HG03175 (cell line): Measurements from ENCODE around the gene STK11IP.
"Not testable (repeated sequence)": the region's sequence is repeated elsewhere in the genome, so short reads cannot be mapped to it uniquely, and the experiment has no call there.

Experiments
- ATAC-seq: cut with Tn5 transposase; IDR thresholded peaks from one replicate; pipeline ENCODE4 v1.9.1; 2021; ENCODE audit warnings: mild to moderate bottlenecking, moderate library complexity; ENCODE audit not compliant: unreplicated experiment

STK11IP gene

GRCh38 chr2:219644801-219645480, 47.3 kb downstream of the STK11IP start:
- ATAC-seq, result no peak

DNA sequence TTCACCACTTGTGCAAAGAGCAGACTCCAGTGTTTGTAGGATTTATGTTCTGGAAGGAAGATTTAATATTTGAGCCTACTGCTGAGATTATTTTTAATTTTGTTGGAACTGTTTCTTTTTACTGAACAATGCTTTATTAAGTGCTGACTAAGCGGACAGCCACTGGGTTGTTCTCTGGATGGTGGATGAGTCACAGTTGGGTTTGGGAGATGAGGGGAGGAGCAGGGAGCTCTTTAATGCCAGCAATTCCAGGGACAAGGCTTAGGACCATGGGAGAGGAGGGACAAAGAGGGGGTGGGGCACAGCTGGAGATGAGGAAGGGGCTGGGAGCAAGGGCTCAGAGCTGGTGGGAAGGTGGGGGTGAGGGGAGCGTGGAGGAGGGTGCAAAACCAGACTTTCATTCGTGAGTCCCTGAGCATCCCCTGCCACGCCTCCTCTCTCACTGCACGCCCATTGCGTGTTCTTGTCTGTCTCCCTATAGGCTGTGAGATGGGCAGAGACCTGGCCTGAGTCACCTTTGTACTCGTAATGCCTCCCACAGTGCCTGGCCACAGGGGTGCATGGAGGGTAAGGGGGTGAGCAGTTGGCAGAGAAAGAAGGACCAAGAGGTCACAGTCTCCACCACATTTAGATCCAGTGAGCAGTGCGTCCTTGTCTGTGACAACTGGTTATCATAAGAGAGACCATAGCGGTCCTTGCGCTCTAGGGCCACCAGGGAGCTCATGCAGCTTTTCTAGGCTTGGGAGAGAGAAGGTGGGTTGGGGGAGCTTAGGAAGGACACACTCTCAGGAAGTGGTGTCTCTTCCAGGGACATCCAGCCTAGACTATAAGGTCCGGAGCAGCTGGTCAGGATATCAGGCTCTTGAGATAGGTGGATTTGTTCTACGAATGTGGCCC, 48.2 kb downstream of the STK11IP start:
- no peak for ATAC-seq

- ATAC-seq, result no peak
Observed at GRCh38 chr2:219648176-219648575, 50.5 kb downstream of the STK11IP start.

DNA sequence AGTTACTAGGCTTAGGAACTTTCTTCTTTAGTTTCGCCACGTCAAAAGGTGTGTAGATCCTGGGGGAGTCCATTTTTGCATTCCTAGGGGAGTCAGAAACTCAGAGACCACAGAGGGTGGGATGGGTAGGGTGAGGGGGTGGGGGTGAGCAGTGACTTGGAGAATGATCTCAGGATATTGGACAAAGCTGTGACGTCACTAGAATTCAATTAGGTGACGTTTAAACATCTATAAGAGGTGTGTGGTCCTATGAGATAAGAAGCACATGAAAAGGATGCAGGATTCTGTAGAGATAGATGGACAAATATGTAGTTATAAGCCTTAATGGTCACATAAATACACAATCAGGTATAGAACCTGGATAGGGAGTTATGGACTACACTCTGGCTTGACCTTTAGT, 51.3 kb downstream of the STK11IP start:
- no peak for ATAC-seq

DNA sequence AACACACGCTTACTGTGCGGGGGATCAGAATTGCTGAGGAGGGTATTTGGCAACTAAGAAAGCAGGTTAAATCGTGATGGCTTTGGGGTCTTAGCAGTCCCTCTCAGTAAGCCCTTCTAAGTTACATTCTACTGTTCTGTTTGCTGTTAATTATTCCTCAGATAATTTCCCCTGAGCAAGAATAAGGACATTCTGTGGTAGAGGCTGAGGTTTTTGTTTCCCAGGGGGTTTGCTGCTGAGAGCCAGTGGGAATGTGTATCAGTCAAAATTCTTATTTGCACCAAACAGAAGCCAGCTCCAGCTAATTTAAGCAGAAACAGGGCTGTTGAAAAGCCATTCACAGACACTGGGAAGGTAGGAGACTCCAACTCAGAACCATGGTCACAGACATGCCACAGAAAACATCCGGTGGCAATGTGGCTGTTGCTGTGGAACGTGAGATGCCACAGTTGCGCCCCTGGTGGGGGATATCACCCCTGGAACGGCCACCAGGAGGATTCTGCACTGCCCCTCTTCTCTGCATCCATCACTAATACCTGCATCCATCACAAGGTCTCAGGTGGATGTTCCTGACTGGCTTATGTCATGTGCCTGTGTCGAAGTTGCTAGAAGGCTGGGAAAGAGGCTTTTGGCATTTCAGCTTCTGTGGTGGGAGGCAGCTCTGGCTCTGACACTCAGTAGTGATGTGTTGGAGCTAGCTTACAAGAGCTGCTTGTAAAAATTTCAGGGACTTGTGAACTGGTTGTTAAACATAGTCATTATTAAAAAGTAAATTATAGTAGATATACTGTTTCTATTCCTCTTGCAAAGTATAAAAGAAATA, 53.0 kb downstream of the STK11IP start:
- ATAC-seq, result no peak

DNA sequence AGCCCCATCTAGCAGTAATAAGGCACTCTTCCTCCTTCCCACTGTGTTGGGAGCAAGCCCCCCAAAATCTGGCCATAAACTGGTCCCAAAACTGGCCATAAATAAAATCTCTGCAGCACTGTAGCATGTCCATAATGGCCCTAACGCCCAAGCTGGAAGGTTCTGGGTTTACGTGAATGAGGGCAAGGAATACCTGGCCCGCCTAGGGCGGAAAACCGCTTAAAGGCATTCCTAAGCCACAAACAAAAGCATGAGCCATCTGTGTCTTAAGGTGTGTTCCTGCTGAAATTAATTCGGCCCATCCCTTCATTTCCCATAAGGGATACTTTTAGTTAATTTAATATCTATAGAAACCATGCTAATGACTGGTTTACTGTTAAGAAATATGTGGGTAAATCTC, 54.0 kb downstream of the STK11IP start:
- ATAC-seq, result not testable (repeated sequence)

GRCh38 chr2:219656526-219656925, 58.9 kb downstream of the STK11IP start:
- no peak for ATAC-seq

DNA sequence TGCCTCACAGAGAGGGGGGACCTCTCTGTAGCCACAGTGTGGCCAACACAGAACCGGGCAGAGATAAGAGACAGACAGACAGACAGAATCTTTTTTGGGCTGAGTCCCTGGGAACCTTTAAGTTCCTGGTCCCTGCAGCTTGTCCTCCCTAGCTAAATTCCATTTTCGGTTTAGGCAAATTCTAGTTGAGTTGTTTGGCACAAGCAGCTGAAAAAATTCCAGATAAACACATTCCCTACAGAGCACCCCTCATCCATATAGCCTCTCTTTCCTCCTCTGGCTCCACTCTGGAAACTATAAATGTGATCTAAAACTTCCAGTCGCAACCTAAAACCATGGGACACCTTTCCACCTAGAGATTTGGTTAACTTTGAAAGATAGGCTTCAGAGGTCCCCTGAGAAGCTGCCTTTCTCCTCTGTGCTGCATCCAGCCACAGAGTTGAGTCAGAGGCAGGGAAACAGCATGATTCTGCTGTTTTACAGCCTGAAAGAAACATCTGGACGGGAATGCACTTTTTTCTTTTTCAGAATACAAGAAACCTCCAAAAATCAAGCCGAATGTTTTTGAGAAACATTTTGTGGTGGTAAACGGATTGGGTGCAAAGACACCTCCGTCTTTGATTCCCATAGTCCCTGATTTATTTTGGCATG, 60.7 kb downstream of the STK11IP start:
- ATAC-seq, result no peak

DNA sequence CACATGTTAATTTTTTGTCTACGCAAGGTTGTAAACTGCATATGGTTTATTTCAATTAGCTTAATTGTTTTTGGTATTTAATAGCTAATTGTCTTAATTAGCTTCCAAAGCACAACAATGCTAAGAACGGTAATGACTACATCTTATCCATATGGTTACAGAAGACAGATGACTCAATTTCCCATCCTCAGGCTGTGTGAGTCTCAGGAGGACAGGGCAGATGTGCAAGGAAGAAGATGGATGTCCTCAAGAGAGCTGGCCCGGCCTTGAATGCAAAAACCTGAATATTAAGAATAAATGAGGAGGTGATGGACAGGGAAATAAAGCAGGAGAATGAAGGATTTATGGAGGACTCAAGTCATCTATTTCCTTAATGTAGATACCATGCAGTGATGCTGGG, 61.2 kb downstream of the STK11IP start:
- no peak for ATAC-seq

DNA sequence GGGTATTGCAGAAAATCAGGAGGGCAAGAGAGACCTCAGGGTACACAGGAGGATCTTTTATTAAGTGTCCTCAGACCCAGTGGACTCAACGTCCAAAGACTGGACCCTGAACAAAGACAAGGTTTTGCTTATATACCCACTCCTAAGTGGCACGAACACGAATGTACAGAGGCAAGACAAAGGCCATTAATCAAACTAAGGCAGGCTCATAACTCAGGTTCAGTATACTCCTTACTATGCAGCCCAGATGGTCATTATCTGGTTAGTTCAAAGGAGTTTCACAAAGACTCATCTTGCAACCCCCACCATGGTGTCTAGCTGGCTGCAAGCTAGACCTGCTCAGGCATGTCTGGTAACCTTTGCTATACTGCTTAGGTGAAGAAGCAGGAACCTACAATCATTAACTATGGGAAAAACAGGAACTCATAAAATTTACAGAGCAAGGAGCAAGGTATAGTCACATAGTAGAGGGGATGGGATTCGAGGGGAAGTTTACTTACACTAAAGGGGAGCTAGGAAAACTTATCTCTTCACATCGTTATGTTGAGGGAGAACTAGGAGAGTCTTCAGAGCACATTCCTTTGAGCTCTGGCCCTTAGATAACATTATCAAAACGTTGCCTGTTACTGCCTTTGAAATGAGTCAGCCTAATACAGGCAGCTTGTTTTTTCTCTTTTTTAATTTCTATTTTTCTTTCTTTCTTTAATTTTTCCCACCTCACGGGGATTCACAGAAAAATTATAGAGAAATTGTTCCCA, 63.7 kb downstream of the STK11IP start:
- ATAC-seq, result peak; percentile 97

- no peak for ATAC-seq
Observed at GRCh38 chr2:219661955-219662395, 64.3 kb downstream of the STK11IP start.

DNA sequence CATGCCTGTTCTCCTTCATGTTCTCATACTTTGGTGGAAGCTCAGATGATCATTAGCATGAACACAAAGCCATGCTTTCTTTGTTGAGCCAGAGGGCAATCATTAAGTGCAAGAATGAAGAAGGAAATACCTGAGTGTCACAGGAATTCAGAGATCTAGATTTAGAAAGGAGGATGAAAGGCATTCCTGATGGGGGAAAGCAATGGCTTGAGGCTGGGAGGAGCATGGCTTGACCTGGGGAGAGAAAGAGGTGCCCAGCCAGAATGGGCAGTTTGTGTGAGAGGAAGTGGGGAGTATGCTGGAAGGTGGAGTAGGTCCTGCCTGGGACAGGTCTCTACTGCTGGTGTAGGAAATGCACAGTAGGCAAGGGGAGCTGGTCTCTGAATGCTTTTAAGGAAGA, 64.9 kb downstream of the STK11IP start:
- ATAC-seq, result no peak

- ATAC-seq, result no peak
Observed at GRCh38 chr2:219663116-219663762, 65.6 kb downstream of the STK11IP start.

DNA sequence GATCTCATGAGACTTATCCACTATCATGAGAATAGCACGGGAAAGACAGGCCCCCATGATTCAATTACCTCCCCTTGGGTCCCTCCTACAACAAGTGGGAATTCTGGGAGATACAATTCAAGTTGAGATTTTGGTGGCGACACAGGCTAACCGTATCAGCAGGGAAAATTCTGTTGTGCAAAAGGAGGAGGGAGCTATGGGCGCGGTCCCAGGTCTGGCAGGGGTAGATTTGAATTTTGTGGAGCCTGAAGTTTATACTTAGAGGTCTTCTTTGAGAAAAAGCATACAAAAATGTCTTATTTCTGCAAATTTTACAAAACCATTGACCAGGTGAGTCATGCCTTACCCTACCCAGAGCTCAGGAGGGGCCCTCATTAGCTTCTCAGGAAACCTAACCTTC, 66.4 kb downstream of the STK11IP start:
- ATAC-seq, result no peak

- ATAC-seq, result no peak
Observed at GRCh38 chr2:219664944-219665343, 67.3 kb downstream of the STK11IP start.

GRCh38 chr2:219665926-219666325, 68.3 kb downstream of the STK11IP start:
- no peak for ATAC-seq
